HepG2 (cell line): Measurements from ENCODE around the gene MED12. TPM values are rescaled to one million over a fixed set of nuclear protein-coding genes. Genes with fewer than 3 reads are reported as not detected.
A peak's percentile ranks its signal among the peaks of the same experiment; 100 is the strongest.

Experiments used
- ATAC-seq: fragments of 200-7000 bp; cut with Tn5 transposase; 3 replicates; pipeline ENCODE4 v1.9.1; 2020; ENCODE audit warnings: mild to moderate bottlenecking, moderate library complexity
- BruUV-seq: library from RNA; stranded (reverse); fragments of 400-500 nt; replicated peaks from 2 replicates; lab custom pipeline; 2021; lab: Mats Ljungman, UMichigan
- CTCF ChIA-PET: fragments of 300-600 bp; formaldehyde crosslinking; extraction: SDS; loops from one replicate; lab custom pipeline; 2021; ENCODE audit warnings: low total read pairs, inconsistent platforms, low intra/inter-chr PET ratio; lab: Yijun Ruan, JAX
- POLR2A ChIA-PET: fragments of 350-600 bp; sonication (Branson Sonifier 250); formaldehyde crosslinking; loops from one replicate; lab custom pipeline; 2020; ENCODE audit warnings: antibody characterized with exemption, inconsistent platforms; lab: Yijun Ruan, JAX
- DNase-seq: peaks from one replicate; pipeline ENCODE4 v3.0.0-alpha.2; 2015; ENCODE audit warnings: low spot score
- FAIRE-seq: peaks from 3 replicates; lab custom pipeline; 2011; peaks lifted over from hg19 to GRCh38; lab: Jason Lieb, UNC
- H2AFZ ChIP-seq: one replicate; pipeline ENCODE4 v1.6.1; 2011; ENCODE audit warnings: low read length, inconsistent platforms
- H3K27ac ChIP-seq: fragments of 300-600 bp; 3 replicates; pipeline ENCODE4 v1.8.0; 2011; ENCODE audit warnings: mixed run types, mild to moderate bottlenecking, mixed read lengths, low read length, inconsistent platforms; ENCODE audit not compliant: insufficient read depth; ENCODE audit errors: extremely low read length
- H3K27me3 ChIP-seq, 2 experiments: fragments of 200-600 bp in 1 of 2; 2 replicates in 1 of 2; 3 replicates in 1 of 2; pipeline versions ENCODE4 v1.6.0 to v1.8.0; 2011; ENCODE audit warnings: low read length in 2 of 2, mild to moderate bottlenecking in 2 of 2, moderate library complexity in 2 of 2, inconsistent platforms in 1 of 2; ENCODE audit not compliant: insufficient read depth in 2 of 2, control insufficient read depth in 1 of 2
- H3K36me3 ChIP-seq, 2 experiments: fragments of 200-600 bp in 1 of 2; replicated peaks in 1 of 2; 2 replicates in 1 of 2; 3 replicates in 1 of 2; pipeline versions ENCODE4 v1.5.1 to v1.8.0; 2011; ENCODE audit warnings: low read length in 2 of 2, inconsistent platforms in 1 of 2; ENCODE audit not compliant: insufficient read depth in 2 of 2, control insufficient read depth in 1 of 2
- H3K4me1 ChIP-seq: 2 replicates; pipeline ENCODE4 v1.5.1; 2012; ENCODE audit warnings: low read length, inconsistent platforms; ENCODE audit not compliant: insufficient read depth
- H3K4me2 ChIP-seq: 2 replicates; pipeline ENCODE4 v1.6.0; 2011; ENCODE audit warnings: low read depth, low read length, inconsistent platforms
- H3K4me3 ChIP-seq, 3 experiments: fragments of 200-600 bp in 1 of 3; sonication (generic), shearing (Covaris generic) in 1 of 3; replicated peaks in 1 of 3; 2 replicates each; pipeline ENCODE4 v1.5.1; 2011 to 2016; ENCODE audit warnings: low read length in 3 of 3, inconsistent platforms in 2 of 3, low read depth in 2 of 3, mild to moderate bottlenecking in 2 of 3, control low read depth in 1 of 3, mixed read lengths in 1 of 3; ENCODE audit not compliant: insufficient read depth in 1 of 3
- H3K79me2 ChIP-seq: one replicate; pipeline ENCODE4 v1.6.1; 2011; ENCODE audit warnings: low read length, inconsistent platforms; ENCODE audit not compliant: insufficient read depth
- H3K9ac ChIP-seq: 2 replicates; pipeline ENCODE4 v1.6.0; 2011; ENCODE audit warnings: mild to moderate bottlenecking, low read depth, low read length, inconsistent platforms; ENCODE audit not compliant: insufficient read depth
- H3K9me3 ChIP-seq: 2 replicates; pipeline ENCODE4 v1.5.1; 2012; ENCODE audit warnings: mild to moderate bottlenecking, low read length
- H4K20me1 ChIP-seq: 2 replicates; pipeline ENCODE4 v1.6.0; 2011; ENCODE audit warnings: inconsistent platforms, mild to moderate bottlenecking, low read length, moderate library complexity; ENCODE audit not compliant: insufficient read depth
- DNMT3B ChIP-seq: conservative IDR thresholded peaks from 2 replicates; pipeline ENCODE4 v1.6.1; 2016; ENCODE audit warnings: missing biosample characterization, control low read depth
- ELF3 ChIP-seq: IDR thresholded peaks from 2 replicates; pipeline ENCODE4 v1.6.1; 2016; ENCODE audit warnings: missing genetic modification reagents, missing compliant biosample characterization
- HES4 ChIP-seq: sonication (generic); formaldehyde crosslinking; IDR thresholded peaks from 2 replicates; pipeline ENCODE4 v1.9.0; 2021; ENCODE audit warnings: mild to moderate bottlenecking, missing genetic modification reagents, borderline replicate concordance
- PPARG ChIP-seq: conservative IDR thresholded peaks from 2 replicates; pipeline ENCODE4 v1.6.1; 2016; ENCODE audit warnings: missing biosample characterization, missing genetic modification reagents
- RFX1 ChIP-seq: fragments of 450-650 bp; IDR thresholded peaks from 2 replicates; pipeline ENCODE4 v1.6.1; 2017
- SMARCE1 ChIP-seq: fragments of 450-650 bp; IDR thresholded peaks from 2 replicates; pipeline ENCODE4 v1.6.1; 2017; ENCODE audit warnings: borderline replicate concordance
- SMC3 ChIP-seq: IDR thresholded peaks from 2 replicates; pipeline ENCODE4 v1.6.1; 2011; ENCODE audit warnings: low read length, improper control_type of control experiment
- SNAI1 ChIP-seq: sonication (generic); formaldehyde crosslinking; IDR thresholded peaks from 2 replicates; pipeline ENCODE4 v1.5.0; 2020; ENCODE audit warnings: mild to moderate bottlenecking, missing genetic modification reagents, borderline replicate concordance
- STAG1 ChIP-seq: sonication (generic); formaldehyde crosslinking; IDR thresholded peaks from 2 replicates; pipeline ENCODE4 v1.4.0; 2020; ENCODE audit warnings: missing genetic modification reagents
- ZNF274 ChIP-seq: sonication (generic); formaldehyde crosslinking; IDR thresholded peaks from 2 replicates; pipeline ENCODE4 v1.5.1; 2020; ENCODE audit warnings: mild to moderate bottlenecking, missing genetic modification reagents
- ZNF501 ChIP-seq: sonication (generic); formaldehyde crosslinking; IDR thresholded peaks from 2 replicates; pipeline ENCODE4 v1.5.1; 2020; ENCODE audit warnings: mild to moderate bottlenecking, moderate library complexity, missing genetic modification reagents
- ZNF660 ChIP-seq: sonication (generic); formaldehyde crosslinking; IDR thresholded peaks from 2 replicates; pipeline ENCODE4 v1.5.1; 2020; ENCODE audit warnings: mild to moderate bottlenecking, low read depth, missing genetic modification reagents, borderline replicate concordance
- ZNF788 ChIP-seq: sonication (generic); formaldehyde crosslinking; IDR thresholded peaks from 2 replicates; pipeline ENCODE4 v1.5.0; 2020; ENCODE audit warnings: mild to moderate bottlenecking, missing genetic modification reagents, borderline replicate concordance
- ZNF883 ChIP-seq: sonication (generic); formaldehyde crosslinking; IDR thresholded peaks from 2 replicates; pipeline ENCODE4 v1.5.1; 2020; ENCODE audit warnings: mild to moderate bottlenecking, missing genetic modification reagents; ENCODE audit errors: not compliant biosample characterization
- ZSCAN12 ChIP-seq: sonication (generic); formaldehyde crosslinking; IDR thresholded peaks from 2 replicates; pipeline ENCODE4 v1.9.0; 2021; ENCODE audit warnings: mild to moderate bottlenecking, missing genetic modification reagents
- ZSCAN9 ChIP-seq: IDR thresholded peaks from 2 replicates; pipeline ENCODE4 v1.6.1; 2016; ENCODE audit warnings: borderline replicate concordance
- WGBS: methylation state at CpG from one replicate; pipeline ENCODE4 v1.1.6; 2017; ENCODE audit warnings: low lambda C conversion rate; 5-methylcytosine and 5-hydroxymethylcytosine counted together
- in situ Hi-C: cut with HindIII; loops from 2 replicates; pipeline ENCODE4 v1.10.0; 2017; ENCODE audit warnings: low pct_unique_long_range_greater_than_20kb; ENCODE audit not compliant: extremely low pct_ligation_motif_present
- intact Hi-C: fragments of 100-400 bp; cut with micrococcal nuclease; formaldehyde crosslinking; loops from one replicate; pipeline ENCODE4 v1.10.0; 2022; ENCODE audit not compliant: unreplicated experiment
- polyA plus RNA-seq, 8 experiments: library from polyadenylated mRNA; depleted of rRNA in 3 of 8; stranded (reverse) in 7 of 8; unstranded in 1 of 8; fragments of >200 nt; fragmentation: Illumina TruSeq in 4 of 8; extraction: Trizol in 4 of 8; gene quantifications; 2 replicates each; pipeline versions ENCODE4 v1.2.1 to v1.2.3, GENCODE V29; 2011 to 2016; ENCODE audit warnings: low read depth in 4 of 8, missing spikeins in 1 of 8, mixed read lengths in 1 of 8; ENCODE audit not compliant: insufficient read depth in 1 of 8
- total RNA-seq, 5 experiments: library from RNA; depleted of rRNA; stranded (reverse); fragments of >200 nt; fragmentation: Illumina TruSeq; extraction: Trizol; gene quantifications; 2 replicates each; pipeline ENCODE4 v1.2.3, GENCODE V29; 2016; ENCODE audit warnings: low read depth in 1 of 5
- TF ChIP-seq, protein P1 (sequence below): sonication (generic); formaldehyde crosslinking; IDR thresholded peaks from 2 replicates; pipeline ENCODE4 v1.5.0; 2020; ENCODE audit warnings: mild to moderate bottlenecking, missing genetic modification reagents, moderate library complexity
- TF ChIP-seq, protein P2 (sequence below): sonication (generic); formaldehyde crosslinking; IDR thresholded peaks from 2 replicates; pipeline ENCODE4 v1.4.0; 2020; ENCODE audit warnings: missing genetic modification reagents
- TF ChIP-seq, protein P3 (sequence below): IDR thresholded peaks from 2 replicates; pipeline ENCODE4 v1.6.1; 2016; ENCODE audit warnings: low read depth, control low read depth
- TF ChIP-seq, protein P4 (sequence below): sonication (generic); formaldehyde crosslinking; IDR thresholded peaks from 2 replicates; pipeline ENCODE4 v1.5.0; 2020; ENCODE audit warnings: missing genetic modification reagents

The MED12 gene
- total and polyA plus RNA-seq, 2 of the 13 experiments (the other 11 are each of a cell fraction or from before 2014, with no cell fraction given) = 9.4 to 15.0 TPM

DNA sequence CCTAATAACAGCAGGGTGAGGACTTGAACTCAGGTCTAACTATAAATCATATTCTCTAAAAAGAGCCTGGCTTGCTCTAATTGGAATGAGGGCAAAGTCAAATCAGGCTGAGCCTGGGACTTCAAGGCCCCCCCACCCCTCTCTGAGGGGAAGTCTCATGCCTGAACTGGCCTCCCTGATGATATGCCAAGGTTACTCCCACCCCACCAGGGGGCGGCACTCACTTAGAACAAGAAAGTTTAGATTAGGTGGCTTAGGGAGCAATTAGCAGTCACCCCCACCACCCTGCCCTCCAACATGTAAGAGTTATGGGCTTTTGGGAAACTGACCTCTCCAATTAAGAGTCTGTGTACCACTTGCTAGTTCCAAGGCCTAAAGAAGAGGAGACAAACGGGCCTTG lies 20.1 kb upstream of the MED12 start:
- no peak for ATAC-seq
- H3K79me2 ChIP-seq = no peaks in the 10 kb centered on the region
- DNase-seq = no peak
- no peaks in the 10 kb centered on the region for H3K9me3 ChIP-seq
- intact Hi-C loops = loop anchor here (1.0 to 5.0 kb wide), 2 partner anchors 31 to 84 kb away; no protein-coding TSS in a partner anchor
- H3K27me3 ChIP-seq = no peaks in the 10 kb centered on the region; a peak in 1 of 5 replicates
- H3K4me2 ChIP-seq = no peak overlapping the region
- H3K4me1 ChIP-seq = peaks cover 37% of the 10 kb centered on the region
- H3K36me3 ChIP-seq = no peaks in the 10 kb centered on the region
- TF ChIP-seq RFX1 (no peak), HES4 (CRISPR knock-in tag) (no peak), ELF3 (CRISPR knock-in tag) (no peak), ZNF660 (CRISPR knock-in tag) (no peak), SNAI1 (CRISPR knock-in tag) (no peak), ZNF788 (CRISPR knock-in tag) (no peak), SMARCE1 (no peak), ZSCAN12 (CRISPR knock-in tag) (no peak), SMC3 (peak; percentile 48), STAG1 (CRISPR knock-in tag) (peak; percentile 44), ZNF501 (CRISPR knock-in tag) (no peak), ZNF883 (CRISPR knock-in tag) (no peak), DNMT3B (CRISPR knock-in tag) (no peak), ZNF274 (CRISPR knock-in tag) (no peak), PPARG (CRISPR knock-in tag) (no peak), ZSCAN9 (CRISPR knock-in tag) (no peak)
- TF ChIP-seq, protein P1, sequence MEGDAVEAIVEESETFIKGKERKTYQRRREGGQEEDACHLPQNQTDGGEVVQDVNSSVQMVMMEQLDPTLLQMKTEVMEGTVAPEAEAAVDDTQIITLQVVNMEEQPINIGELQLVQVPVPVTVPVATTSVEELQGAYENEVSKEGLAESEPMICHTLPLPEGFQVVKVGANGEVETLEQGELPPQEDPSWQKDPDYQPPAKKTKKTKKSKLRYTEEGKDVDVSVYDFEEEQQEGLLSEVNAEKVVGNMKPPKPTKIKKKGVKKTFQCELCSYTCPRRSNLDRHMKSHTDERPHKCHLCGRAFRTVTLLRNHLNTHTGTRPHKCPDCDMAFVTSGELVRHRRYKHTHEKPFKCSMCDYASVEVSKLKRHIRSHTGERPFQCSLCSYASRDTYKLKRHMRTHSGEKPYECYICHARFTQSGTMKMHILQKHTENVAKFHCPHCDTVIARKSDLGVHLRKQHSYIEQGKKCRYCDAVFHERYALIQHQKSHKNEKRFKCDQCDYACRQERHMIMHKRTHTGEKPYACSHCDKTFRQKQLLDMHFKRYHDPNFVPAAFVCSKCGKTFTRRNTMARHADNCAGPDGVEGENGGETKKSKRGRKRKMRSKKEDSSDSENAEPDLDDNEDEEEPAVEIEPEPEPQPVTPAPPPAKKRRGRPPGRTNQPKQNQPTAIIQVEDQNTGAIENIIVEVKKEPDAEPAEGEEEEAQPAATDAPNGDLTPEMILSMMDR (CRISPR knock-in tag) = peak; percentile 58
- TF ChIP-seq, protein P2, sequence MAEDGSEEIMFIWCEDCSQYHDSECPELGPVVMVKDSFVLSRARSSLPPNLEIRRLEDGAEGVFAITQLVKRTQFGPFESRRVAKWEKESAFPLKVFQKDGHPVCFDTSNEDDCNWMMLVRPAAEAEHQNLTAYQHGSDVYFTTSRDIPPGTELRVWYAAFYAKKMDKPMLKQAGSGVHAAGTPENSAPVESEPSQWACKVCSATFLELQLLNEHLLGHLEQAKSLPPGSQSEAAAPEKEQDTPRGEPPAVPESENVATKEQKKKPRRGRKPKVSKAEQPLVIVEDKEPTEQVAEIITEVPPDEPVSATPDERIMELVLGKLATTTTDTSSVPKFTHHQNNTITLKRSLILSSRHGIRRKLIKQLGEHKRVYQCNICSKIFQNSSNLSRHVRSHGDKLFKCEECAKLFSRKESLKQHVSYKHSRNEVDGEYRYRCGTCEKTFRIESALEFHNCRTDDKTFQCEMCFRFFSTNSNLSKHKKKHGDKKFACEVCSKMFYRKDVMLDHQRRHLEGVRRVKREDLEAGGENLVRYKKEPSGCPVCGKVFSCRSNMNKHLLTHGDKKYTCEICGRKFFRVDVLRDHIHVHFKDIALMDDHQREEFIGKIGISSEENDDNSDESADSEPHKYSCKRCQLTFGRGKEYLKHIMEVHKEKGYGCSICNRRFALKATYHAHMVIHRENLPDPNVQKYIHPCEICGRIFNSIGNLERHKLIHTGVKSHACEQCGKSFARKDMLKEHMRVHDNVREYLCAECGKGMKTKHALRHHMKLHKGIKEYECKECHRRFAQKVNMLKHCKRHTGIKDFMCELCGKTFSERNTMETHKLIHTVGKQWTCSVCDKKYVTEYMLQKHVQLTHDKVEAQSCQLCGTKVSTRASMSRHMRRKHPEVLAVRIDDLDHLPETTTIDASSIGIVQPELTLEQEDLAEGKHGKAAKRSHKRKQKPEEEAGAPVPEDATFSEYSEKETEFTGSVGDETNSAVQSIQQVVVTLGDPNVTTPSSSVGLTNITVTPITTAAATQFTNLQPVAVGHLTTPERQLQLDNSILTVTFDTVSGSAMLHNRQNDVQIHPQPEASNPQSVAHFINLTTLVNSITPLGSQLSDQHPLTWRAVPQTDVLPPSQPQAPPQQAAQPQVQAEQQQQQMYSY (CRISPR knock-in tag) = no peak
- TF ChIP-seq, protein P3, sequence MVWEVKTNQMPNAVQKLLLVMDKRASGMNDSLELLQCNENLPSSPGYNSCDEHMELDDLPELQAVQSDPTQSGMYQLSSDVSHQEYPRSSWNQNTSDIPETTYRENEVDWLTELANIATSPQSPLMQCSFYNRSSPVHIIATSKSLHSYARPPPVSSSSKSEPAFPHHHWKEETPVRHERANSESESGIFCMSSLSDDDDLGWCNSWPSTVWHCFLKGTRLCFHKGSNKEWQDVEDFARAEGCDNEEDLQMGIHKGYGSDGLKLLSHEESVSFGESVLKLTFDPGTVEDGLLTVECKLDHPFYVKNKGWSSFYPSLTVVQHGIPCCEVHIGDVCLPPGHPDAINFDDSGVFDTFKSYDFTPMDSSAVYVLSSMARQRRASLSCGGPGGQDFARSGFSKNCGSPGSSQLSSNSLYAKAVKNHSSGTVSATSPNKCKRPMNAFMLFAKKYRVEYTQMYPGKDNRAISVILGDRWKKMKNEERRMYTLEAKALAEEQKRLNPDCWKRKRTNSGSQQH = no peak
- TF ChIP-seq, protein P4, sequence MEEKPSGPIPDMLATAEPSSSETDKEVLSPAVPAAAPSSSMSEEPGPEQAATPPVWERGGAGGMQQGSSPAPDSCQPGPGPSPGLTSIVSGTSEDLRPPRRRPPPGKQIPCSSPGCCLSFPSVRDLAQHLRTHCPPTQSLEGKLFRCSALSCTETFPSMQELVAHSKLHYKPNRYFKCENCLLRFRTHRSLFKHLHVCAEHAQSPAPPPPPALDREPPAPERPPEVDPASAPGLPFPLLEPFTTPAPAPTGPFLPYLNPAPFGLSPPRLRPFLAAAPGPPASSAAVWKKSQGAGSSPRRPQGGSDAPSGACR (CRISPR knock-in tag) = no peak
- no peak overlapping the region for H3K9ac ChIP-seq
- whole genome bisulfite sequencing = 73% methylated on average over 1 of the region's 2 CpGs
- ChIA-PET CTCF (interaction anchor here (2.5 kb wide), 1 partner anchor 31 kb away, joined by 13 read pairs; no protein-coding TSS in a partner anchor), POLR2A (no interaction called here)
- H2AFZ ChIP-seq = no peak overlapping the region
- BruUV-seq = no TSS peak
- in situ Hi-C loops = no loop called here
- no peak overlapping the region for H3K27ac ChIP-seq
- H3K4me3 ChIP-seq = no peak overlapping the region
- no peak for FAIRE-seq
- H4K20me1 ChIP-seq = no peaks in the 10 kb centered on the region
